Tibial nerve (tissue), 4 donors: Measurements from ENCODE around the gene RBM26. TPM values are rescaled to one million over a fixed set of nuclear protein-coding genes. Genes with fewer than 3 reads are reported as not detected.

Experiments
- small RNA-seq: library from RNA; depleted of rRNA; stranded (forward); fragments of <200 nt; gene quantifications from one replicate; pipeline ENCODE3, GENCODE V24; 2016
- total RNA-seq, 4 donors: library from RNA; depleted of rRNA; stranded (reverse); fragments of >200 nt; gene quantifications; one replicate each; pipeline ENCODE4 v1.1.0, GENCODE V29; 2016

The RBM26 gene
- total RNA-seq, 4 donors from 2014 or later, result 37.3 to 55.3 (median 43.3) TPM

Small RNA genes lying within 50 kb of the gene (small RNA-seq; reads per million reads assigned to genes)
- gene RNA5SP33, result not detected

Other genes with a start within 250 kb of the RBM26 start
- 10 to 100 TPM; 17.9 to 20.7 (median 19.0) TPM for gene NDFIP2, start 74.9 kb upstream of the RBM26 start, total RNA-seq